K562 (cell line): Measurements from ENCODE around the gene MAD2L1BP. TPM values are rescaled to one million over a fixed set of nuclear protein-coding genes. Genes with fewer than 3 reads are reported as not detected.

Experiments
- CC2D1A ChIP-seq: fragments of 450-650 bp; IDR thresholded peaks from 2 replicates; pipeline ENCODE4 v1.6.1; 2017; ENCODE audit warnings: mild to moderate bottlenecking
- CHD2 ChIP-seq: IDR thresholded peaks from 2 replicates; pipeline ENCODE4 v1.6.1; 2011; ENCODE audit warnings: low read depth, low read length
- MCM5 ChIP-seq: fragments of 450-650 bp; IDR thresholded peaks from 2 replicates; pipeline ENCODE4 v1.6.1; 2016; ENCODE audit warnings: low read depth
- MTF1 ChIP-seq: fragments of 250-450 bp; sonication (Bioruptor Pico); IDR thresholded peaks from 2 replicates; pipeline ENCODE4 v1.9.0; 2021; ENCODE audit warnings: moderate library complexity, mild to moderate bottlenecking, inconsistent platforms, borderline replicate concordance
- MYBL2 ChIP-seq, 2 experiments: fragments of 450-650 bp in 1 of 2; sonication (generic) in 1 of 2; formaldehyde crosslinking in 1 of 2; IDR thresholded peaks; 2 replicates each; pipeline versions ENCODE4 v1.6.1 to v1.8.1; 2017 to 2022; ENCODE audit warnings: borderline replicate concordance in 1 of 2, inconsistent platforms in 1 of 2, low read depth in 1 of 2, mild to moderate bottlenecking in 1 of 2, missing genetic modification reagents in 1 of 2, moderate library complexity in 1 of 2
- NONO ChIP-seq, 2 experiments: fragments of 200-400 bp in 1 of 2; fragments of 450-650 bp in 1 of 2; formaldehyde crosslinking in 1 of 2; IDR thresholded peaks; 2 replicates each; pipeline ENCODE4 v1.6.1; 2017; ENCODE audit warnings: low read depth in 2 of 2, mild to moderate bottlenecking in 2 of 2, moderate library complexity in 2 of 2, low read length in 1 of 2
- PHF20 ChIP-seq: fragments of 450-650 bp; IDR thresholded peaks from 2 replicates; pipeline ENCODE4 v1.6.1; 2018; ENCODE audit not compliant: partially characterized antibody
- TOE1 ChIP-seq, 2 experiments: fragments of 450-650 bp in 1 of 2; sonication (generic) in 1 of 2; formaldehyde crosslinking in 1 of 2; IDR thresholded peaks; 2 replicates each; pipeline versions ENCODE4 v1.7.1 to v1.8.0; 2016 to 2022; ENCODE audit warnings: borderline replicate concordance in 2 of 2, mild to moderate bottlenecking in 2 of 2, antibody characterized with exemption in 1 of 2, inconsistent platforms in 1 of 2, low read depth in 1 of 2, missing genetic modification reagents in 1 of 2, moderate library complexity in 1 of 2
- U2AF1 ChIP-seq: fragments of 200-400 bp; formaldehyde crosslinking; optimal IDR thresholded peaks from 2 replicates; pipeline ENCODE3; 2017; ENCODE audit warnings: mild to moderate bottlenecking, low read depth, low read length, moderate library complexity
- ZEB2 ChIP-seq: fragments of 450-650 bp; IDR thresholded peaks from 2 replicates; pipeline ENCODE4 v1.6.1; 2016
- ZZZ3 ChIP-seq: fragments of 450-650 bp; IDR thresholded peaks from 2 replicates; pipeline ENCODE4 v1.6.1; 2016; ENCODE audit warnings: antibody characterized with exemption, mild to moderate bottlenecking, moderate library complexity
- polyA plus RNA-seq, 8 experiments: library from polyadenylated mRNA; depleted of rRNA in 4 of 8; stranded (reverse) in 5 of 8; unstranded in 3 of 8; fragments of >200 nt; fragmentation: Nextera tagmentation in 2 of 8; fragmentation: Illumina TruSeq in 1 of 8; extraction: Ambion mirVana in 2 of 8; extraction: Trizol in 1 of 8; gene quantifications; 2 replicates each; pipeline versions ENCODE4 v1.2.1 to v1.2.3, GENCODE V29; 2011 to 2014; ENCODE audit warnings: inconsistent platforms in 1 of 8, missing spikeins in 1 of 8
- total RNA-seq, 7 experiments: library from RNA; depleted of rRNA in 6 of 7; stranded (reverse); fragments of >200 nt in 6 of 7; fragmentation: Illumina TruSeq in 2 of 7; extraction: Trizol in 2 of 7; gene quantifications; 2 replicates each; pipeline versions ENCODE4 v1.2.1 to v1.2.3, GENCODE V29; 2011 to 2021; ENCODE audit warnings: low replicate concordance in 1 of 7
- TF ChIP-seq, protein P1 (sequence below): fragments of 250-450 bp; sonication (Bioruptor Pico); IDR thresholded peaks from 2 replicates; pipeline ENCODE4 v1.5.0; 2020; ENCODE audit warnings: mild to moderate bottlenecking, borderline replicate concordance
- TF ChIP-seq, protein P2 (sequence below): fragments of 450-650 bp; formaldehyde crosslinking; IDR thresholded peaks from 2 replicates; pipeline ENCODE4 v1.4.0; 2020; ENCODE audit warnings: mild to moderate bottlenecking, mixed read lengths
- TF ChIP-seq, protein P3 (sequence below): fragments of 450-650 bp; formaldehyde crosslinking; IDR thresholded peaks from 2 replicates; pipeline ENCODE4 v1.4.0; 2022; ENCODE audit warnings: missing genetic modification characterization
- TF ChIP-seq, protein P4 (sequence below): fragments of 150-350 bp; conservative IDR thresholded peaks from 2 replicates; pipeline ENCODE4 v1.6.1; 2014; ENCODE audit warnings: low read length
- TF ChIP-seq, protein P5 (sequence below): IDR thresholded peaks from 2 replicates; pipeline ENCODE4 v1.6.1; 2011; ENCODE audit not compliant: insufficient read length; ENCODE audit errors: extremely low read depth

Gene MAD2L1BP
- total and polyA plus RNA-seq, 9 of the 15 experiments (the other 6 are each of a cell fraction or from before 2014, with no cell fraction given): 69.7 to 321 (median 111) TPM

- TF ChIP-seq, protein P1, sequence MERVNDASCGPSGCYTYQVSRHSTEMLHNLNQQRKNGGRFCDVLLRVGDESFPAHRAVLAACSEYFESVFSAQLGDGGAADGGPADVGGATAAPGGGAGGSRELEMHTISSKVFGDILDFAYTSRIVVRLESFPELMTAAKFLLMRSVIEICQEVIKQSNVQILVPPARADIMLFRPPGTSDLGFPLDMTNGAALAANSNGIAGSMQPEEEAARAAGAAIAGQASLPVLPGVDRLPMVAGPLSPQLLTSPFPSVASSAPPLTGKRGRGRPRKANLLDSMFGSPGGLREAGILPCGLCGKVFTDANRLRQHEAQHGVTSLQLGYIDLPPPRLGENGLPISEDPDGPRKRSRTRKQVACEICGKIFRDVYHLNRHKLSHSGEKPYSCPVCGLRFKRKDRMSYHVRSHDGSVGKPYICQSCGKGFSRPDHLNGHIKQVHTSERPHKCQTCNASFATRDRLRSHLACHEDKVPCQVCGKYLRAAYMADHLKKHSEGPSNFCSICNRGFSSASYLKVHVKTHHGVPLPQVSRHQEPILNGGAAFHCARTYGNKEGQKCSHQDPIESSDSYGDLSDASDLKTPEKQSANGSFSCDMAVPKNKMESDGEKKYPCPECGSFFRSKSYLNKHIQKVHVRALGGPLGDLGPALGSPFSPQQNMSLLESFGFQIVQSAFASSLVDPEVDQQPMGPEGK (CRISPR knock-in tag): peak; percentile 67; the same call in 1 of the 2 replicates
- TF ChIP-seq ZZZ3 (no peak), CC2D1A (no peak), MTF1 (CRISPR knock-in tag) (no peak), NONO (IDR thresholded peaks at IDR 0.05; ENCODE audit: low read depth in 2 of 2, low read length in 1 of 2) (no peak), MYBL2 (IDR thresholded peaks at IDR 0.05; ENCODE audit: low read depth) (no peak), MYBL2 (CRISPR knock-in tag; IDR thresholded peaks at IDR 0.05; ENCODE audit: borderline replicate concordance) (no peak), PHF20 (no peak), CHD2 (no peak), MCM5 (no peak), TOE1 (IDR thresholded peaks at IDR 0.05; ENCODE audit: borderline replicate concordance) (no peak), TOE1 (CRISPR knock-in tag; IDR thresholded peaks at IDR 0.05; ENCODE audit: borderline replicate concordance, low read depth) (peak; percentile 66; the same call in 1 of the 2 replicates), ZEB2 (peak; percentile 66), U2AF1 (no peak)
- TF ChIP-seq, protein P2, sequence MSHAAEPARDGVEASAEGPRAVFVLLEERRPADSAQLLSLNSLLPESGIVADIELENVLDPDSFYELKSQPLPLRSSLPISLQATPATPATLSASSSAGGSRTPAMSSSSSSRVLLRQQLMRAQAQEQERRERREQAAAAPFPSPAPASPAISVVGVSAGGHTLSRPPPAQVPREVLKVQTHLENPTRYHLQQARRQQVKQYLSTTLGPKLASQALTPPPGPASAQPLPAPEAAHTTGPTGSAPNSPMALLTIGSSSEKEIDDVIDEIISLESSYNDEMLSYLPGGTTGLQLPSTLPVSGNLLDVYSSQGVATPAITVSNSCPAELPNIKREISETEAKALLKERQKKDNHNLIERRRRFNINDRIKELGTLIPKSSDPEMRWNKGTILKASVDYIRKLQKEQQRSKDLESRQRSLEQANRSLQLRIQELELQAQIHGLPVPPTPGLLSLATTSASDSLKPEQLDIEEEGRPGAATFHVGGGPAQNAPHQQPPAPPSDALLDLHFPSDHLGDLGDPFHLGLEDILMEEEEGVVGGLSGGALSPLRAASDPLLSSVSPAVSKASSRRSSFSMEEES (CRISPR knock-in tag): peak; percentile 22; the same call in 1 of the 2 replicates
- TF ChIP-seq, protein P3, sequence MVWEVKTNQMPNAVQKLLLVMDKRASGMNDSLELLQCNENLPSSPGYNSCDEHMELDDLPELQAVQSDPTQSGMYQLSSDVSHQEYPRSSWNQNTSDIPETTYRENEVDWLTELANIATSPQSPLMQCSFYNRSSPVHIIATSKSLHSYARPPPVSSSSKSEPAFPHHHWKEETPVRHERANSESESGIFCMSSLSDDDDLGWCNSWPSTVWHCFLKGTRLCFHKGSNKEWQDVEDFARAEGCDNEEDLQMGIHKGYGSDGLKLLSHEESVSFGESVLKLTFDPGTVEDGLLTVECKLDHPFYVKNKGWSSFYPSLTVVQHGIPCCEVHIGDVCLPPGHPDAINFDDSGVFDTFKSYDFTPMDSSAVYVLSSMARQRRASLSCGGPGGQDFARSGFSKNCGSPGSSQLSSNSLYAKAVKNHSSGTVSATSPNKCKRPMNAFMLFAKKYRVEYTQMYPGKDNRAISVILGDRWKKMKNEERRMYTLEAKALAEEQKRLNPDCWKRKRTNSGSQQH (CRISPR knock-in tag): peak; percentile 92
- TF ChIP-seq, protein P4, sequence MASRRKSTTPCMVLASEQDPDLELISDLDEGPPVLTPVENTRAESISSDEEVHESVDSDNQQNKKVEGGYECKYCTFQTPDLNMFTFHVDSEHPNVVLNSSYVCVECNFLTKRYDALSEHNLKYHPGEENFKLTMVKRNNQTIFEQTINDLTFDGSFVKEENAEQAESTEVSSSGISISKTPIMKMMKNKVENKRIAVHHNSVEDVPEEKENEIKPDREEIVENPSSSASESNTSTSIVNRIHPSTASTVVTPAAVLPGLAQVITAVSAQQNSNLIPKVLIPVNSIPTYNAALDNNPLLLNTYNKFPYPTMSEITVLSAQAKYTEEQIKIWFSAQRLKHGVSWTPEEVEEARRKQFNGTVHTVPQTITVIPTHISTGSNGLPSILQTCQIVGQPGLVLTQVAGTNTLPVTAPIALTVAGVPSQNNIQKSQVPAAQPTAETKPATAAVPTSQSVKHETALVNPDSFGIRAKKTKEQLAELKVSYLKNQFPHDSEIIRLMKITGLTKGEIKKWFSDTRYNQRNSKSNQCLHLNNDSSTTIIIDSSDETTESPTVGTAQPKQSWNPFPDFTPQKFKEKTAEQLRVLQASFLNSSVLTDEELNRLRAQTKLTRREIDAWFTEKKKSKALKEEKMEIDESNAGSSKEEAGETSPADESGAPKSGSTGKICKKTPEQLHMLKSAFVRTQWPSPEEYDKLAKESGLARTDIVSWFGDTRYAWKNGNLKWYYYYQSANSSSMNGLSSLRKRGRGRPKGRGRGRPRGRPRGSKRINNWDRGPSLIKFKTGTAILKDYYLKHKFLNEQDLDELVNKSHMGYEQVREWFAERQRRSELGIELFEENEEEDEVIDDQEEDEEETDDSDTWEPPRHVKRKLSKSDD: peak; percentile 39; the same call in 1 of the 2 replicates
- TF ChIP-seq, protein P5, sequence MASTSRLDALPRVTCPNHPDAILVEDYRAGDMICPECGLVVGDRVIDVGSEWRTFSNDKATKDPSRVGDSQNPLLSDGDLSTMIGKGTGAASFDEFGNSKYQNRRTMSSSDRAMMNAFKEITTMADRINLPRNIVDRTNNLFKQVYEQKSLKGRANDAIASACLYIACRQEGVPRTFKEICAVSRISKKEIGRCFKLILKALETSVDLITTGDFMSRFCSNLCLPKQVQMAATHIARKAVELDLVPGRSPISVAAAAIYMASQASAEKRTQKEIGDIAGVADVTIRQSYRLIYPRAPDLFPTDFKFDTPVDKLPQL: peak; percentile 58
These were observed 8.4 kb upstream of the MAD2L1BP start (continued) for GRCh38 chr6:43627008-43627825.
